Calu3 (cell line): Measurements from ENCODE around the gene SIPA1L3. TPM values are rescaled to one million over a fixed set of nuclear protein-coding genes. Genes with fewer than 3 reads are reported as not detected.

Source experiments
- BruUV-seq: library from RNA; stranded (reverse); fragments of 400-500 nt; replicated peaks from 2 replicates; lab custom pipeline; 2021; lab: Mats Ljungman, UMichigan
- CTCF ChIA-PET: fragments of 300-600 bp; sonication (Branson Sonifier 250); formaldehyde crosslinking; loops from one replicate; lab custom pipeline; 2022; ENCODE audit warnings: antibody characterized with exemption; lab: Charles Lee
- DNase-seq: peaks from one replicate; pipeline ENCODE4 v3.0.0; 2022
- H3K27ac Mint-ChIP-seq: one replicate; pipeline ENCODE4 v1.8.0; 2022; ENCODE audit warnings: mixed read lengths; ENCODE audit not compliant: unreplicated experiment
- H3K27me3 Mint-ChIP-seq: one replicate; pipeline ENCODE4 v1.8.0; 2022; ENCODE audit warnings: mixed read lengths; ENCODE audit not compliant: unreplicated experiment
- H3K36me3 Mint-ChIP-seq: one replicate; pipeline ENCODE4 v1.8.0; 2022; ENCODE audit warnings: mild to moderate bottlenecking, moderate library complexity, mixed read lengths; ENCODE audit not compliant: insufficient read depth, unreplicated experiment
- H3K4me1 Mint-ChIP-seq: one replicate; pipeline ENCODE4 v1.8.0; 2022; ENCODE audit warnings: mild to moderate bottlenecking, low read depth, mixed read lengths; ENCODE audit not compliant: unreplicated experiment
- H3K4me3 Mint-ChIP-seq: one replicate; pipeline ENCODE4 v1.8.0; 2022; ENCODE audit warnings: mild to moderate bottlenecking, low read depth, moderate library complexity, mixed read lengths; ENCODE audit not compliant: unreplicated experiment
- H3K9me3 Mint-ChIP-seq: one replicate; pipeline ENCODE4 v1.8.0; 2022; ENCODE audit warnings: low read depth, mixed read lengths; ENCODE audit not compliant: unreplicated experiment
- CTCF ChIP-seq: fragments of 200-600 bp; IDR thresholded peaks from one replicate; pipeline ENCODE4 v1.8.0; 2022; ENCODE audit warnings: antibody characterized with exemption; ENCODE audit not compliant: unreplicated experiment
- intact Hi-C: fragments of 100-400 bp; cut with micrococcal nuclease; formaldehyde crosslinking; loops from one replicate; pipeline ENCODE4 v1.10.0; 2022; ENCODE audit not compliant: unreplicated experiment
- total RNA-seq: library from RNA; stranded (reverse); gene quantifications from 2 replicates; pipeline ENCODE4 v1.2.3, GENCODE V29; 2022

The SIPA1L3 gene
- total RNA-seq, 1 experiment from 2014 or later, result 127 TPM

GRCh38 chr19:37975071-37975470 lies 68.1 kb downstream of the SIPA1L3 start:
- H3K9me3 Mint-ChIP-seq, result peaks cover 9% of the 10 kb centered on the region
- H3K36me3 Mint-ChIP-seq, result peaks cover 24% of the 10 kb centered on the region
- no peak overlapping the region for H3K4me3 Mint-ChIP-seq
- peaks cover 9% of the 10 kb centered on the region for H3K4me1 Mint-ChIP-seq
- no peak overlapping the region for H3K27ac Mint-ChIP-seq
- TF ChIP-seq CTCF, result no peak
- intact Hi-C loops, result loop anchor here (5.0 kb wide), 1 partner anchor 68 kb away; the partner anchor contains the start of genes SIPA1L3 and WDR87
- CTCF ChIA-PET, result no interaction called here
- H3K27me3 Mint-ChIP-seq, result no peaks in the 10 kb centered on the region
- no TSS peak for BruUV-seq
- DNase-seq, result no peak

GRCh38 chr19:37975596-37976515 lies 68.8 kb downstream of the SIPA1L3 start:
- no peak overlapping the region for H3K27ac Mint-ChIP-seq
- H3K27me3 Mint-ChIP-seq, result no peaks in the 10 kb centered on the region
- intact Hi-C loops, result loop anchor here (5.0 kb wide), 1 partner anchor 69 kb away; the partner anchor contains the start of genes SIPA1L3 and WDR87
- H3K4me3 Mint-ChIP-seq, result no peak overlapping the region
- H3K4me1 Mint-ChIP-seq, result peaks cover 15% of the 10 kb centered on the region
- no TSS peak for BruUV-seq
- peaks cover 21% of the 10 kb centered on the region for H3K36me3 Mint-ChIP-seq
- H3K9me3 Mint-ChIP-seq, result peaks cover 9% of the 10 kb centered on the region
- no peak for TF ChIP-seq CTCF
- no peak for DNase-seq
- CTCF ChIA-PET, result no interaction called here

DNA sequence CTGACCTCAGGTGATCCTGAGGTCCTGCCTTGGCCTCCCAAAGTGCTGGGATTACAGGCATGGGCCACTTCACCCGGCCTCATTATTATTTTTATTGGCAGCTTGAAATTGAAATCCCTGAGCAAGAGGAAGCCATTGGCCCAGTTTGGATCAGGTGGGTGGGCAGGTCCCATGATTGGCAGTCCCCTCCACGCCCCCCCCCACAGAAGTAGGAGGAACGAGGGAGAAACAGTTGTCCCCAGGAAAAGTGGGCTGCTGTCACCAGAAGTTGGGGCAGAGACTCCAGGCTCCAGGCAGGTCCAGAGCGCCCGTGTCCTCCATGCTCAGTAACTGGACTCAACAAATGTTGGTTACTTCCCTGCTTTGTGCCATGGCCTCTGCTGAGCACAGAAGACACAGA lies 70.4 kb downstream of the SIPA1L3 start:
- H3K4me3 Mint-ChIP-seq, result no peak overlapping the region
- no peak for DNase-seq
- H3K4me1 Mint-ChIP-seq, result peaks cover 25% of the 10 kb centered on the region
- no peaks in the 10 kb centered on the region for H3K27me3 Mint-ChIP-seq
- H3K27ac Mint-ChIP-seq, result no peak overlapping the region
- CTCF ChIA-PET, result no interaction called here
- TF ChIP-seq CTCF, result no peak
- H3K9me3 Mint-ChIP-seq, result no peaks in the 10 kb centered on the region
- peaks cover 13% of the 10 kb centered on the region for H3K36me3 Mint-ChIP-seq
- no TSS peak for BruUV-seq
- intact Hi-C loops, result loop anchor here (5.0 kb wide), 1 partner anchor 70 kb away; the partner anchor contains the start of genes SIPA1L3 and WDR87

DNA sequence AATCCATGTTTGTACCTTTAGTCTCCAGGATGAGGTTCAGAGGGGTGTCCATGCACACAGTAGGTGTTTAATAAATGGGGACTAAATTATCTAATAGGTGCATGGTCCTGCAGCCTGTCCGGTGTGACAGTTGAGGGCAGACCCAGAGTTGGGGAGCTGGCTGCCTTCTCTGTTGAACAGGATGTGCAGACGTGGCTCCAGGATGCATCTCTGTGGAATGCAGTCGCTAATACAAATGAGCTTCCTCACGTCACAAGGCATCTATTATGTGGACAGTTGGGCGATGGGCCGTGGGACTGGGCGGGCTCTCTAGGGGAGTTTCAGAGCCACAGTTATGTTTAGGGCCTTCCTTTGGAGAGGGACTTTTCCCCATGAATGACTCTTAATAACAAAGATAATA lies 71.0 kb downstream of the SIPA1L3 start:
- Mint-ChIP-seq H3K9me3 (no peaks in the 10 kb centered on the region), H3K27ac (no peak overlapping the region), H3K27me3 (no peaks in the 10 kb centered on the region), H3K36me3 (peaks cover 13% of the 10 kb centered on the region), H3K4me1 (peaks cover 27% of the 10 kb centered on the region), H3K4me3 (no peak overlapping the region)
- intact Hi-C loops, result loop anchor here (5.0 kb wide), 1 partner anchor 71 kb away; the partner anchor contains the start of genes SIPA1L3 and WDR87
- BruUV-seq, result no TSS peak
- TF ChIP-seq CTCF, result no peak
- no peak for DNase-seq
- CTCF ChIA-PET, result interaction anchor here (1.4 kb wide), 1 partner anchor 46 kb away, joined by 3 read pairs; no protein-coding TSS in a partner anchor
